BJ (cell line): ENCODE measurements around the gene SMPDL3B. TPM values are rescaled to one million over a fixed set of nuclear protein-coding genes. Genes with fewer than 3 reads are reported as not detected.
"Not testable (repeated sequence)": the region's sequence is repeated elsewhere in the genome, so short reads cannot be mapped to it uniquely, and the experiment has no call there.

ENCODE experiments used
- CTCF ChIA-PET: fragments of 350-600 bp; formaldehyde crosslinking; extraction: SDS; loops from one replicate; lab custom pipeline; 2021; ENCODE audit warnings: antibody characterized with exemption, inconsistent platforms; lab: Yijun Ruan, JAX
- POLR2A ChIA-PET: fragments of 300-600 bp; sonication (Branson Sonifier 250); formaldehyde crosslinking; extraction: SDS; loops from one replicate; lab custom pipeline; 2021; ENCODE audit warnings: antibody characterized with exemption; lab: Charles Lee
- DNase-seq: peaks from one replicate; pipeline ENCODE4 v3.0.0-alpha.2; 2011; ENCODE audit warnings: low read depth
- H3K27me3 ChIP-seq: 2 replicates; pipeline ENCODE4 v1.6.0; 2011; ENCODE audit warnings: low read length; ENCODE audit not compliant: control insufficient read depth, insufficient read depth
- H3K36me3 ChIP-seq: 2 replicates; pipeline ENCODE4 v1.5.1; 2011; ENCODE audit warnings: low read length; ENCODE audit not compliant: control insufficient read depth, insufficient read depth
- H3K4me3 ChIP-seq: 2 replicates; pipeline ENCODE4 v1.5.1; 2011; ENCODE audit warnings: low read depth, mild to moderate bottlenecking, control low read depth, low read length
- CTCF ChIP-seq: IDR thresholded peaks from 2 replicates; pipeline ENCODE4 v1.5.1; 2011; ENCODE audit warnings: low read depth, mild to moderate bottlenecking, control low read depth, inconsistent platforms, low read length, moderate library complexity; ENCODE audit not compliant: insufficient read depth
- polyA plus RNA-seq: library from polyadenylated mRNA; depleted of rRNA; stranded (reverse); fragments of >200 nt; gene quantifications from 2 replicates; pipeline ENCODE4 v1.2.3, GENCODE V29; 2011

Gene SMPDL3B
- polyA plus RNA-seq, 1 experiment = 0.34 TPM

- DNase-seq = no peak
- Histone ChIP-seq H3K4me3 (no peak overlapping the region), H3K36me3 (no peaks in the 10 kb centered on the region), H3K27me3 (no peaks in the 10 kb centered on the region)
- ChIA-PET POLR2A (no interaction called here), CTCF (interaction anchor here (0.6 to 6.9 kb wide), 9 partner anchors 10 to 228 kb away, joined by 3 to 81 read pairs (median 6); no protein-coding TSS in a partner anchor)
- no peak for TF ChIP-seq CTCF
Observed at GRCh38 chr1:27981145-27981544, 46.3 kb downstream of the SMPDL3B start.

GRCh38 chr1:27990920-27991537 is 56.2 kb downstream of the SMPDL3B start:
- POLR2A ChIA-PET = no interaction called here
- Histone ChIP-seq H3K27me3 (no peaks in the 10 kb centered on the region), H3K4me3 (no peak overlapping the region), H3K36me3 (peaks cover 13% of the 10 kb centered on the region)
- CTCF ChIA-PET = interaction anchor here (0.6 to 3.0 kb wide), 2 partner anchors 11 to 12 kb away, joined by 3 to 10 read pairs; no protein-coding TSS in a partner anchor
- DNase-seq = no peak
- TF ChIP-seq CTCF = no peak

DNA sequence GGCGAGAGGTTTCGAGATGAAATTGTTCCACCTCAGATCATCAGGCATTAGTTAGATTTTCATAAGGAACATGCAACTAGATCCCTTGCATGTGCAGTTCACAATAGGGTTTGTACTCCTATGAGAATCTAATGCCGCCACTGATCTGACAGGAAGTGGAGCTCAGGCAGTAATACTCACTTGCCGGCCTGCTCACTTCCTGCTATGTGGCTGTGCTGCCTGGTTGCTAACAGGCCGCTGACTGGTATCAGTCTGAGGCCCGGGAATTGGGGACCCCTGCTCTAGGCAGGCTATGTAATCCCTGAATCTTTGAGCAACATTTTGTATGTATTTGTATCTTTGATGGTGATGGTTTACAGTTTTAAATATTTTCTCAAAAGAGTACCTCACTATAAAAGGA is 57.5 kb downstream of the SMPDL3B start:
- POLR2A ChIA-PET = no interaction called here
- no peak for TF ChIP-seq CTCF
- no peak overlapping the region for H3K4me3 ChIP-seq
- H3K36me3 ChIP-seq = peaks cover 14% of the 10 kb centered on the region
- no peaks in the 10 kb centered on the region for H3K27me3 ChIP-seq
- DNase-seq = no peak
- CTCF ChIA-PET = interaction anchor here (3.0 kb wide), 1 partner anchor 12 kb away, joined by 10 read pairs; no protein-coding TSS in a partner anchor

- DNase-seq = no peak
- no peak overlapping the region for H3K4me3 ChIP-seq
- TF ChIP-seq CTCF = no peak
- ChIA-PET POLR2A (no interaction called here), CTCF (interaction anchor here (0.8 to 3.0 kb wide), 2 partner anchors 13 to 19 kb away, joined by 3 to 10 read pairs; no protein-coding TSS in a partner anchor)
- no peaks in the 10 kb centered on the region for H3K27me3 ChIP-seq
- H3K36me3 ChIP-seq = peaks cover 15% of the 10 kb centered on the region
Observed at GRCh38 chr1:27993241-27993640, 58.4 kb downstream of the SMPDL3B start.

DNA sequence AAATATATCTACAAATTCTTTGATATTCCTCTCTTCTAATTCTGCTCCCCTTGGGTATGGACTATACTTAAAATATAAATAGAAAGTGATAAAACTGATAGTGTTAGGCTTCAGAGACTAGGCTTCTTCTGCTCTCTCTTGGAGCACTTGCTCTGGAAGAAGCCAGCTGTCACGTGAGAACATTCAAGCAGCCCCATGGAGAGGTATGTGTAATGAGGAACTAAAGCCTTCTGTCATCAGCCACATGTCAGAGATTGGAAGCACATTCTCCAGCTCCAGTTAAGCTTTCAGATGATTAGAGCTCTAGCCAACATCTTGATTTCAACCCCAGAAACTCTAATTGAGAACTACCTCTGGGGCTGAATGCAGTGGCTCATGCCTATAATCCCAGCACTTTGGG is 59.3 kb downstream of the SMPDL3B start:
- H3K4me3 ChIP-seq = no peak overlapping the region
- ChIA-PET POLR2A (no interaction called here), CTCF (interaction anchor here (0.8 to 1.8 kb wide), 2 partner anchors 14 to 20 kb away, joined by 3 to 6 read pairs; no protein-coding TSS in a partner anchor)
- no peak for TF ChIP-seq CTCF
- DNase-seq = no peak
- H3K27me3 ChIP-seq = no peaks in the 10 kb centered on the region
- H3K36me3 ChIP-seq = peaks cover 16% of the 10 kb centered on the region

GRCh38 chr1:27994526-27994925 is 59.7 kb downstream of the SMPDL3B start:
- H3K4me3 ChIP-seq, POLR2A ChIA-PET, H3K27me3 ChIP-seq, DNase-seq: not testable (repeated sequence)
- peaks cover 17% of the 10 kb centered on the region for H3K36me3 ChIP-seq
- CTCF ChIA-PET = interaction anchor here (1.8 kb wide), 1 partner anchor 14 kb away, joined by 6 read pairs; no protein-coding TSS in a partner anchor
